ENCODE measurements around the gene TYSND1.

DNA sequence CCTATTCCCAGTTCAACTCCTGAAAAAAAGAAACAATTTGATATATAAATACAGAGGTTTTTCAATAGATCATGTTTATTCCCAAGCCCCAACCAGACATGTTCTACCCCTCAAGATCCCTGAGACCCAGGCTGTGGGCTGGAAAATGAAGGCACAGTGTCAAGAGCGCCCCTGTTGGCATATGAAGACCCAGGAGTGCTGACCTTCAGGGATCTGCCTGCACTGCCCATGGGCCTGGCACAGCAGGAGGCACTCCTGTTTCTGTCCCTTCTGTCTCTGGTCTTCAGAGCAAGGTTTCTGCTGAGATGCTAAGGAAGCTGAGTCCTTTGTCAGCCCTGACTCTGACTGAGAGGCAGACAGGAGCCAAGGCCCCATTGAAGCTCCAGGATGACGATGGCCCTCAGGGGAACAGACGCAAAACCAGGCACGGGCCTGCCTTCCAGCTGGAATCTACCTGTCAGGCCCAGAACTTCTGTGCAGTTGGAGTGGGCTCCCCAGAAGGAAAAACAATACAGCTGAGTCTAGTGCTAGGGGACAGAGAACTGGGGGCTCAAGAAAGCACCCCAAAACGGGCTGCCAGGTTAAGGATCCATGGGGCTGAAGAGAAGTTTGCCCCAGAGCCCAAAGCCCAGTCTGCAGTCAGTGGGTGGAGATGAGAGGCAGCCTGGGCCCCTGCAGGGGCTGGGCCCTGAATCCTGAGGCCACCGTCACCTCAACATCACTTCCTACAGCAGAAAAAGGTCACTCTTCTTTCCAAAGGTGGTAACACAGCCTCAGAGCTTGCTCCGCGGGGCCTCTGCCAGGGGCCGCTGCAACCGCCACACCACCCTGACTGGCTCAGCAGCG, 7.1 kb downstream of the TYSND1 start:
- TF ChIP-seq, protein P1, sequence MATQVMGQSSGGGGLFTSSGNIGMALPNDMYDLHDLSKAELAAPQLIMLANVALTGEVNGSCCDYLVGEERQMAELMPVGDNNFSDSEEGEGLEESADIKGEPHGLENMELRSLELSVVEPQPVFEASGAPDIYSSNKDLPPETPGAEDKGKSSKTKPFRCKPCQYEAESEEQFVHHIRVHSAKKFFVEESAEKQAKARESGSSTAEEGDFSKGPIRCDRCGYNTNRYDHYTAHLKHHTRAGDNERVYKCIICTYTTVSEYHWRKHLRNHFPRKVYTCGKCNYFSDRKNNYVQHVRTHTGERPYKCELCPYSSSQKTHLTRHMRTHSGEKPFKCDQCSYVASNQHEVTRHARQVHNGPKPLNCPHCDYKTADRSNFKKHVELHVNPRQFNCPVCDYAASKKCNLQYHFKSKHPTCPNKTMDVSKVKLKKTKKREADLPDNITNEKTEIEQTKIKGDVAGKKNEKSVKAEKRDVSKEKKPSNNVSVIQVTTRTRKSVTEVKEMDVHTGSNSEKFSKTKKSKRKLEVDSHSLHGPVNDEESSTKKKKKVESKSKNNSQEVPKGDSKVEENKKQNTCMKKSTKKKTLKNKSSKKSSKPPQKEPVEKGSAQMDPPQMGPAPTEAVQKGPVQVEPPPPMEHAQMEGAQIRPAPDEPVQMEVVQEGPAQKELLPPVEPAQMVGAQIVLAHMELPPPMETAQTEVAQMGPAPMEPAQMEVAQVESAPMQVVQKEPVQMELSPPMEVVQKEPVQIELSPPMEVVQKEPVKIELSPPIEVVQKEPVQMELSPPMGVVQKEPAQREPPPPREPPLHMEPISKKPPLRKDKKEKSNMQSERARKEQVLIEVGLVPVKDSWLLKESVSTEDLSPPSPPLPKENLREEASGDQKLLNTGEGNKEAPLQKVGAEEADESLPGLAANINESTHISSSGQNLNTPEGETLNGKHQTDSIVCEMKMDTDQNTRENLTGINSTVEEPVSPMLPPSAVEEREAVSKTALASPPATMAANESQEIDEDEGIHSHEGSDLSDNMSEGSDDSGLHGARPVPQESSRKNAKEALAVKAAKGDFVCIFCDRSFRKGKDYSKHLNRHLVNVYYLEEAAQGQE (IDR thresholded peaks at IDR 0.05; ENCODE audit: insufficient replicate concordance, low read depth): no peak
- TF ChIP-seq, protein P2, sequence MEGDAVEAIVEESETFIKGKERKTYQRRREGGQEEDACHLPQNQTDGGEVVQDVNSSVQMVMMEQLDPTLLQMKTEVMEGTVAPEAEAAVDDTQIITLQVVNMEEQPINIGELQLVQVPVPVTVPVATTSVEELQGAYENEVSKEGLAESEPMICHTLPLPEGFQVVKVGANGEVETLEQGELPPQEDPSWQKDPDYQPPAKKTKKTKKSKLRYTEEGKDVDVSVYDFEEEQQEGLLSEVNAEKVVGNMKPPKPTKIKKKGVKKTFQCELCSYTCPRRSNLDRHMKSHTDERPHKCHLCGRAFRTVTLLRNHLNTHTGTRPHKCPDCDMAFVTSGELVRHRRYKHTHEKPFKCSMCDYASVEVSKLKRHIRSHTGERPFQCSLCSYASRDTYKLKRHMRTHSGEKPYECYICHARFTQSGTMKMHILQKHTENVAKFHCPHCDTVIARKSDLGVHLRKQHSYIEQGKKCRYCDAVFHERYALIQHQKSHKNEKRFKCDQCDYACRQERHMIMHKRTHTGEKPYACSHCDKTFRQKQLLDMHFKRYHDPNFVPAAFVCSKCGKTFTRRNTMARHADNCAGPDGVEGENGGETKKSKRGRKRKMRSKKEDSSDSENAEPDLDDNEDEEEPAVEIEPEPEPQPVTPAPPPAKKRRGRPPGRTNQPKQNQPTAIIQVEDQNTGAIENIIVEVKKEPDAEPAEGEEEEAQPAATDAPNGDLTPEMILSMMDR (IDR thresholded peaks at IDR 0.05; ENCODE audit: insufficient read depth, low read length): no peak
